ENCODE results near the gene APOBEC2.

The APOBEC2 gene

DNA sequence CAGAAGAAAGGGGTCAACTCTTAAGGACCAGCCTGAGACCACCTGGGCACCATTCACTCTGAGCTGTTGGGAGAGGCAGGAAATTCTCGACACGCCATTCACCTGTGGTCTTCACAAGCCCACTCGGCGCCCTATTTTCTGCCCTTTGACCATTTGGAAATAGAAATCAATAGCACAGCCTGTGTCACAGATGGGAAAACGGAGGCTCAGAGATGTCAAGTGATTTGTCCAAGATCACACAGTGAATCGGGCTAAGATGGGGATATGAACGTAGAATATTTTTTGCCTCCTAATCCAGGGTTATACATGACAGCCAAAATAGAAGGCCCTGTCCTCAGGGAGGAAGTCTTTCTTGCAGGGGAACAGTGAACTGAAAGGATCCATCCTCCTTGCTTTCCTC lies 3.0 kb upstream of the APOBEC2 start:
- no peak for TF ChIP-seq NFIC (IDR thresholded peaks at IDR 0.05)
- TF ChIP-seq FOXM1 (IDR thresholded peaks at IDR 0.05; ENCODE audit: borderline replicate concordance, low read depth), result no peak

DNA sequence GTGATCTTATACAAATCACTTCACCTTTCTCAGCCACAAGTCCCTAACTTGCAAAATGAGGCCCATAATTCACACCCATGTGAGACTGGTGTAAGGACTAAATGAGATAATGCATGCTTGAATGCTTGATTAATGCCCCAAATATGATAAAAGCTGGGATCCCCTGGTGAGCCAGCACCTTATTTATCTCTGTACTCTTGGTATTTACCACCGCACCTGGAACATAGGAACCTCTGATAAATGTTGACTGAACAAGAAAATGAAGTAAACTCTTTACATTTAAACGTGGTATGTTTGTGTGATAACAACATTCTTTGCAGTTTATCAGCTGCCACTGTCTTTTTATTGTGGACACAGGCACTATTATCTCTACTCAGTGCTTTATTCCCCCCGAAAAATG lies 2.5 kb upstream of the APOBEC2 start:
- no peak for TF ChIP-seq TCF12 (IDR thresholded peaks at IDR 0.05; ENCODE audit: low read depth)
- TF ChIP-seq, protein P1, sequence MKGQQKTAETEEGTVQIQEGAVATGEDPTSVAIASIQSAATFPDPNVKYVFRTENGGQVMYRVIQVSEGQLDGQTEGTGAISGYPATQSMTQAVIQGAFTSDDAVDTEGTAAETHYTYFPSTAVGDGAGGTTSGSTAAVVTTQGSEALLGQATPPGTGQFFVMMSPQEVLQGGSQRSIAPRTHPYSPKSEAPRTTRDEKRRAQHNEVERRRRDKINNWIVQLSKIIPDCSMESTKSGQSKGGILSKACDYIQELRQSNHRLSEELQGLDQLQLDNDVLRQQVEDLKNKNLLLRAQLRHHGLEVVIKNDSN (IDR thresholded peaks at IDR 0.05), result no peak
- TF ChIP-seq FOXM1 (IDR thresholded peaks at IDR 0.05; ENCODE audit: borderline replicate concordance, low read depth), result no peak
- TF ChIP-seq TAF1 (IDR thresholded peaks at IDR 0.05; ENCODE audit: low read depth), result no peak
- no peak for TF ChIP-seq CEBPB (IDR thresholded peaks at IDR 0.05)
- TF ChIP-seq CREB1 (IDR thresholded peaks at IDR 0.05; ENCODE audit: low read depth), result no peak
- no peak for TF ChIP-seq YY1 (IDR thresholded peaks at IDR 0.05; ENCODE audit: low read depth)
- no peak for TF ChIP-seq TEAD4 (IDR thresholded peaks at IDR 0.05)
- TF ChIP-seq NFIC (IDR thresholded peaks at IDR 0.05), result no peak
- no peak for TF ChIP-seq ZBTB7A (IDR thresholded peaks at IDR 0.05; ENCODE audit: low read depth)
- TF ChIP-seq, protein P2, sequence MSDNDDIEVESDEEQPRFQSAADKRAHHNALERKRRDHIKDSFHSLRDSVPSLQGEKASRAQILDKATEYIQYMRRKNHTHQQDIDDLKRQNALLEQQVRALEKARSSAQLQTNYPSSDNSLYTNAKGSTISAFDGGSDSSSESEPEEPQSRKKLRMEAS (IDR thresholded peaks at IDR 0.05), result no peak
- TF ChIP-seq EP300 (IDR thresholded peaks at IDR 0.05; ENCODE audit: borderline replicate concordance), result no peak
- no peak for TF ChIP-seq EGR1 (IDR thresholded peaks at IDR 0.05)
- TF ChIP-seq, protein P3, sequence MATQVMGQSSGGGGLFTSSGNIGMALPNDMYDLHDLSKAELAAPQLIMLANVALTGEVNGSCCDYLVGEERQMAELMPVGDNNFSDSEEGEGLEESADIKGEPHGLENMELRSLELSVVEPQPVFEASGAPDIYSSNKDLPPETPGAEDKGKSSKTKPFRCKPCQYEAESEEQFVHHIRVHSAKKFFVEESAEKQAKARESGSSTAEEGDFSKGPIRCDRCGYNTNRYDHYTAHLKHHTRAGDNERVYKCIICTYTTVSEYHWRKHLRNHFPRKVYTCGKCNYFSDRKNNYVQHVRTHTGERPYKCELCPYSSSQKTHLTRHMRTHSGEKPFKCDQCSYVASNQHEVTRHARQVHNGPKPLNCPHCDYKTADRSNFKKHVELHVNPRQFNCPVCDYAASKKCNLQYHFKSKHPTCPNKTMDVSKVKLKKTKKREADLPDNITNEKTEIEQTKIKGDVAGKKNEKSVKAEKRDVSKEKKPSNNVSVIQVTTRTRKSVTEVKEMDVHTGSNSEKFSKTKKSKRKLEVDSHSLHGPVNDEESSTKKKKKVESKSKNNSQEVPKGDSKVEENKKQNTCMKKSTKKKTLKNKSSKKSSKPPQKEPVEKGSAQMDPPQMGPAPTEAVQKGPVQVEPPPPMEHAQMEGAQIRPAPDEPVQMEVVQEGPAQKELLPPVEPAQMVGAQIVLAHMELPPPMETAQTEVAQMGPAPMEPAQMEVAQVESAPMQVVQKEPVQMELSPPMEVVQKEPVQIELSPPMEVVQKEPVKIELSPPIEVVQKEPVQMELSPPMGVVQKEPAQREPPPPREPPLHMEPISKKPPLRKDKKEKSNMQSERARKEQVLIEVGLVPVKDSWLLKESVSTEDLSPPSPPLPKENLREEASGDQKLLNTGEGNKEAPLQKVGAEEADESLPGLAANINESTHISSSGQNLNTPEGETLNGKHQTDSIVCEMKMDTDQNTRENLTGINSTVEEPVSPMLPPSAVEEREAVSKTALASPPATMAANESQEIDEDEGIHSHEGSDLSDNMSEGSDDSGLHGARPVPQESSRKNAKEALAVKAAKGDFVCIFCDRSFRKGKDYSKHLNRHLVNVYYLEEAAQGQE (IDR thresholded peaks at IDR 0.05; ENCODE audit: low read depth), result no peak

DNA sequence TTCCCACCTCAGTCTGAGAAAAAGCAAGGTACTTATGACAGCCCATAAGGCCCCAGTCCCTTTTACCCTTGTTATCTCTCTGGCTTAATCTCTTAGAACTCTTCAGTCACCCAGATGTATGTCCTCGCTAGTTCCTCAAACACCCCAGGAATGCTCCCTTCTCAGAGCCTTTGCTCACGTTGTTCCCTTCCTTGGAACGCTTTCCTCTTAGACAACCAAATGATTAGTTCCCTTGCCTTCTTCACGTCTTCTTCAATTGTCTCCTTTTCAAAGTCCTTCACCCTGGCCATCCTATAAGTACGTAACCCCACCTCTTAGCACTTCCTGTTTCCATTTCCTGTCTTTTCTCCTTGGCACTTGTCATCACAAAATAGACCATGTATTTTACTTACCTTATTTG lies 1.1 kb upstream of the APOBEC2 start:
- TF ChIP-seq TCF12 (IDR thresholded peaks at IDR 0.05; ENCODE audit: low read depth), result no peak
- no peak for TF ChIP-seq YY1 (IDR thresholded peaks at IDR 0.05; ENCODE audit: low read depth)
- TF ChIP-seq CREB1 (IDR thresholded peaks at IDR 0.05; ENCODE audit: low read depth), result no peak
- TF ChIP-seq, protein P3 (IDR thresholded peaks at IDR 0.05; ENCODE audit: low read depth), result no peak
- TF ChIP-seq TEAD4 (IDR thresholded peaks at IDR 0.05), result no peak
- no peak for TF ChIP-seq TAF1 (IDR thresholded peaks at IDR 0.05; ENCODE audit: low read depth)
- TF ChIP-seq FOXM1 (IDR thresholded peaks at IDR 0.05; ENCODE audit: borderline replicate concordance, low read depth), result no peak
- TF ChIP-seq, protein P2 (IDR thresholded peaks at IDR 0.05), result no peak
- no peak for TF ChIP-seq EGR1 (IDR thresholded peaks at IDR 0.05)
- TF ChIP-seq EP300 (IDR thresholded peaks at IDR 0.05; ENCODE audit: borderline replicate concordance), result no peak
- no peak for TF ChIP-seq NFIC (IDR thresholded peaks at IDR 0.05)
- TF ChIP-seq, protein P1 (IDR thresholded peaks at IDR 0.05), result no peak

DNA sequence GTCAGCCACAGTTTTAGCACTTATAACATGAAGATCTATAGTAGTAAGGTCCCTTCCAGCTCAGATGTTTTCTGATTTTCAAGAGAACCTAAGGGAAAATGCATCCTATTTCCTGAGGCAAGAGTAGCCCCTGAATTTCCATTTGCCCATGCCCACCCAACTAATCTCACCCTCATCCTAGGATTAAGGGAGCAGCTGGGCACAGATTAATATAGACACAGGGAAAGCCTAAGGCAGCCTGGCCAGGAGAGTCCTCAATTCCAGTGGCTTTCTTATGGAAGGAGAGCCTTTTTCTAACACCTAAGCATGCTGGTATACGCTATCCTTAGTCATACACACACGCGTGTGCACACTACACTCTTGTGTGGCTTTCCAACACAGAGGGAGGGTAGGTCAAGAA lies 1.5 kb downstream of the APOBEC2 start:
- TF ChIP-seq CEBPB (IDR thresholded peaks at IDR 0.05) (no peak), TEAD4 (IDR thresholded peaks at IDR 0.05) (no peak), TAF1 (IDR thresholded peaks at IDR 0.05; ENCODE audit: low read depth) (no peak), FOXM1 (IDR thresholded peaks at IDR 0.05; ENCODE audit: borderline replicate concordance, low read depth) (no peak), YY1 (IDR thresholded peaks at IDR 0.05; ENCODE audit: low read depth) (no peak)
- TF ChIP-seq, protein P1 (IDR thresholded peaks at IDR 0.05), result no peak

DNA sequence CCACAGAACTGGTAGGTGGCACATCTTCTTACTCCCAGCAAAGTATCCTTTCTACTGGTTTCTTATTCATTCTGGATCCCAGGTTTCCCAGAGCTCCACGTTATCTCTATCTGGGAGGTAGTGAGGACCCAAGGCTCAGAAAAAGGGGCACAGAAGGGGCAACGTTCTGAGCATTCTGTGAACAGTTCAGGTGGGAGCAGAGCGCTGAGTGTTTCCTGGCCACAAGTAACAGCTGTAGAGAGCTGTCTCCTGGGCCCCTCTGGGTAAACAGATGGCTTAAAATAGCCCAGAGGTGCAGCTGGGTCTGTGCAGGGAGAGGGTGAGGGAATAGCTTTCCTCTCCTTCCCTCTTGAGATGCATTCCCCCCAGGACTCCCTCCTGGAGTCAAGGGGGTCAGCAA lies 2.1 kb downstream of the APOBEC2 start:
- TF ChIP-seq CEBPB (IDR thresholded peaks at IDR 0.05) (no peak), NFIC (IDR thresholded peaks at IDR 0.05) (no peak), TCF12 (IDR thresholded peaks at IDR 0.05; ENCODE audit: low read depth) (no peak), YY1 (IDR thresholded peaks at IDR 0.05; ENCODE audit: low read depth) (no peak), FOXM1 (IDR thresholded peaks at IDR 0.05; ENCODE audit: borderline replicate concordance, low read depth) (no peak), TEAD4 (IDR thresholded peaks at IDR 0.05) (no peak), EP300 (IDR thresholded peaks at IDR 0.05; ENCODE audit: borderline replicate concordance) (no peak), CREB1 (IDR thresholded peaks at IDR 0.05; ENCODE audit: low read depth) (no peak), EGR1 (IDR thresholded peaks at IDR 0.05) (no peak)
- TF ChIP-seq, protein P2 (IDR thresholded peaks at IDR 0.05), result no peak
- TF ChIP-seq, protein P1 (IDR thresholded peaks at IDR 0.05), result no peak

All from Ishikawa (cell line).